Endothelial cell of umbilical vein (primary cell): ENCODE results near the gene SORCS2.

Experiments
- EZH2 ChIP-seq: IDR thresholded peaks from 2 replicates; pipeline ENCODE4 v1.6.1; 2012; ENCODE audit warnings: borderline replicate concordance, low read depth, mild to moderate bottlenecking, moderate library complexity, low read length, inconsistent platforms; ENCODE audit not compliant: severe bottlenecking
- FOS ChIP-seq: IDR thresholded peaks from 2 replicates; pipeline ENCODE4 v1.6.1; 2011; ENCODE audit warnings: mild to moderate bottlenecking, low read length, moderate library complexity, borderline replicate concordance; ENCODE audit not compliant: insufficient read depth
- JUN ChIP-seq: IDR thresholded peaks from 2 replicates; pipeline ENCODE4 v1.6.1; 2011; ENCODE audit warnings: borderline replicate concordance, low read depth; ENCODE audit not compliant: insufficient read length, insufficient read depth
- POLR2A ChIP-seq: IDR thresholded peaks from 2 replicates; pipeline ENCODE4 v1.6.1; 2012; ENCODE audit warnings: low read depth, mild to moderate bottlenecking, control low read depth, low read length
- TF ChIP-seq, protein P1 (sequence below), 2 donors: IDR thresholded peaks; 1 replicate in 1 of 2; 2 replicates in 1 of 2; pipeline ENCODE4 v1.5.1; 2011; ENCODE audit warnings: low read length in 2 of 2, mild to moderate bottlenecking in 2 of 2, moderate library complexity in 2 of 2, control low read depth in 1 of 2, inconsistent platforms in 1 of 2, low read depth in 1 of 2; ENCODE audit not compliant: insufficient read depth in 1 of 2; ENCODE audit errors: extremely low read depth in 1 of 2

DNA sequence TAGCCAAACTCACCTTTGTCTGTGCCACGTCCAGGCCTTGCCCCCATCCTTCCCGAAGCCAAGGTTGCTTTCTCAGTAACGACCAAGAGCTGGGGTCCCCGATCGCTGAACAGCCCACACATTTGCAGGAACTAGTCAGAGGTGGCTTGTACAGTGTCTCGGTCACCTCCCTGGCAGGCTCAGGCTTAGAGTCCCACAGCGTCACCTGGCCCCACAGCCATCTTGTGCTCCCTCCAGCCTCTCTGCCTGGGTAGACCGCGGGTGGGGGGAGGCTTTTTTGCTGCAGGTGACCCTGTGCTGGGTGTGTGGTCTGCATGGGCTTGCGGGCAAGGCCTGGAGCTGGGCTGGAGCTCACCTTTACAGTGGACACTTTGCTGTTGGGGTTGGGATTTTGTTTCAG lies 182.2 kb downstream of the SORCS2 start:
- TF ChIP-seq EZH2: no peak
- TF ChIP-seq JUN: no peak
- no peak for TF ChIP-seq POLR2A
- TF ChIP-seq, protein P1, sequence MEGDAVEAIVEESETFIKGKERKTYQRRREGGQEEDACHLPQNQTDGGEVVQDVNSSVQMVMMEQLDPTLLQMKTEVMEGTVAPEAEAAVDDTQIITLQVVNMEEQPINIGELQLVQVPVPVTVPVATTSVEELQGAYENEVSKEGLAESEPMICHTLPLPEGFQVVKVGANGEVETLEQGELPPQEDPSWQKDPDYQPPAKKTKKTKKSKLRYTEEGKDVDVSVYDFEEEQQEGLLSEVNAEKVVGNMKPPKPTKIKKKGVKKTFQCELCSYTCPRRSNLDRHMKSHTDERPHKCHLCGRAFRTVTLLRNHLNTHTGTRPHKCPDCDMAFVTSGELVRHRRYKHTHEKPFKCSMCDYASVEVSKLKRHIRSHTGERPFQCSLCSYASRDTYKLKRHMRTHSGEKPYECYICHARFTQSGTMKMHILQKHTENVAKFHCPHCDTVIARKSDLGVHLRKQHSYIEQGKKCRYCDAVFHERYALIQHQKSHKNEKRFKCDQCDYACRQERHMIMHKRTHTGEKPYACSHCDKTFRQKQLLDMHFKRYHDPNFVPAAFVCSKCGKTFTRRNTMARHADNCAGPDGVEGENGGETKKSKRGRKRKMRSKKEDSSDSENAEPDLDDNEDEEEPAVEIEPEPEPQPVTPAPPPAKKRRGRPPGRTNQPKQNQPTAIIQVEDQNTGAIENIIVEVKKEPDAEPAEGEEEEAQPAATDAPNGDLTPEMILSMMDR (IDR thresholded peaks at IDR 0.05; ENCODE audit: extremely low read depth in 1 of 2, insufficient read depth in 1 of 2, low read depth in 1 of 2, low read length in 2 of 2): no peak
- no peak for TF ChIP-seq FOS
